Measurements from ENCODE around the gene PARP15.

- TF ChIP-seq MAX (IDR thresholded peaks at IDR 0.05; ENCODE audit: insufficient read depth, insufficient read length) (no peak), CTCF (IDR thresholded peaks at IDR 0.05; ENCODE audit: extremely low read depth in 1 of 2, insufficient read depth in 1 of 2, low read depth in 1 of 2, low read length in 2 of 2) (no peak), EZH2 (IDR thresholded peaks at IDR 0.05; ENCODE audit: borderline replicate concordance, low read depth, low read length, severe bottlenecking) (no peak)
Observed at GRCh38 chr3:122553171-122553570, 24.3 kb upstream of the PARP15 start.

Measured in endothelial cell of umbilical vein (primary cell).